Psoas muscle (tissue), 8 donors: ENCODE measurements around the gene METTL1. TPM values are rescaled to one million over a fixed set of nuclear protein-coding genes. Genes with fewer than 3 reads are reported as not detected.

Experiments
- ATAC-seq, 4 donors: fragments of 200-7000 bp; cut with Tn5 transposase; one replicate each; pipeline ENCODE4 v1.9.1; 2020; ENCODE audit warnings: moderate library complexity in 3 of 4, mild to moderate bottlenecking in 2 of 4
- DNase-seq, 2 donors: peaks; one replicate each; pipeline ENCODE4 v3.0.0-alpha.2; 2020
- H3K27ac ChIP-seq: fragments of 200-600 bp; one replicate; pipeline ENCODE4 v1.8.0; 2022
- H3K27me3 ChIP-seq, 3 donors: fragments of 200-600 bp in 1 of 3; one replicate each; pipeline versions ENCODE4 v1.6.1 to v1.8.0; 2013 to 2022; ENCODE audit warnings: low read length in 2 of 3, mild to moderate bottlenecking in 2 of 3, moderate library complexity in 1 of 3; ENCODE audit not compliant: insufficient read depth in 3 of 3
- H3K36me3 ChIP-seq, 2 donors: fragments of 200-600 bp in 1 of 2; one replicate each; pipeline versions ENCODE4 v1.6.1 to v1.8.0; 2013 to 2022; ENCODE audit warnings: low read depth in 1 of 2, mild to moderate bottlenecking in 1 of 2, moderate library complexity in 1 of 2; ENCODE audit not compliant: insufficient read depth in 1 of 2
- H3K4me1 ChIP-seq: fragments of 200-600 bp; one replicate; pipeline ENCODE4 v1.8.0; 2022
- H3K4me3 ChIP-seq: fragments of 200-600 bp; one replicate; pipeline ENCODE4 v1.8.0; 2022; ENCODE audit warnings: mild to moderate bottlenecking
- H3K9me3 ChIP-seq: fragments of 200-600 bp; one replicate; pipeline ENCODE4 v1.8.0; 2022
- CTCF ChIP-seq: fragments of 200-600 bp; IDR thresholded peaks from one replicate; pipeline ENCODE4 v1.8.0; 2022; ENCODE audit warnings: antibody characterized with exemption
- WGBS, 3 donors: extraction: QIAGEN DNeasy Blood & Tissue Kit; methylation state at CpG; one replicate each; pipeline versions ENCODE4 v1.1.6 to v1.1.7; 2013; 5-methylcytosine and 5-hydroxymethylcytosine counted together
- intact Hi-C, 2 donors: fragments of 100-400 bp; cut with DNase I; formaldehyde crosslinking; loops; one replicate each; pipeline versions ENCODE4 v1.11.0 to v1.14.2; 2022
- polyA plus RNA-seq, 3 donors: library from polyadenylated mRNA; stranded (reverse); fragments of 200-250 nt; gene quantifications; one replicate each; pipeline ENCODE4 v1.2.3, GENCODE V29; 2013
- total RNA-seq, 4 donors: library from RNA; stranded (reverse); fragmentation: NEBNext Ultra II Directional in 2 of 4; extraction: Animal tissue kit (Norgen Biotek cat#: 25700) in 2 of 4; gene quantifications; one replicate each; pipeline versions ENCODE4 v1.2.1 to v1.2.4, GENCODE V29; 2021 to 2023
- donor health status: healthy with polysubstance abuse.
- donor health status: DM: no; HTN: no; CAD: no; lungs with moderate emphysema.
- donor health status: Bipolar disorder and iron deficiency.
- donor health status: healthy.
- donor health status: DM: yes; HTN: yes; CAD: no.
- donor health status: DM: no; HTN: no; CAD: no.
- donor health status: DM: no; HTN: no; CAD: no.
- donor health status: DM: yes; HTN: yes; CAD: no.

METTL1 gene
- total and polyA plus RNA-seq, 7 donors = 18.8 to 80.9 (median 26.3) TPM

GRCh38 chr12:57781244-57781643 is 9.3 kb upstream of the METTL1 start:
- H3K4me1 ChIP-seq = peaks cover 17% of the 10 kb centered on the region
- TF ChIP-seq CTCF = no peak
- no peak for ATAC-seq
- H3K4me3 ChIP-seq = no peak overlapping the region
- intact Hi-C loops = no loop called here
- no peak for DNase-seq
- H3K9me3 ChIP-seq = no peaks in the 10 kb centered on the region
- peaks cover 2 to 35% of the 10 kb centered on the region in 2 donors for H3K36me3 ChIP-seq
- H3K27ac ChIP-seq = no peak overlapping the region
- no peaks in the 10 kb centered on the region for H3K27me3 ChIP-seq
- 96 to 99% (median 98%) methylated on average over 3 of the region's 3 CpGs for WGBS, 3 donors

- no peaks in the 10 kb centered on the region for H3K27me3 ChIP-seq
- ATAC-seq = no peak
- no peak overlapping the region for H3K27ac ChIP-seq
- no peak for DNase-seq
- TF ChIP-seq CTCF = no peak
- intact Hi-C loops = no loop called here
- 71 to 91% (median 77%) methylated on average over 4 of the region's 4 CpGs for WGBS, 3 donors
- H3K9me3 ChIP-seq = no peaks in the 10 kb centered on the region
- H3K36me3 ChIP-seq = peaks cover 0 to 33% of the 10 kb centered on the region in 2 donors
- H3K4me3 ChIP-seq = no peak overlapping the region
- H3K4me1 ChIP-seq = peaks cover 17% of the 10 kb centered on the region
These were observed 8.5 kb upstream of the METTL1 start for GRCh38 chr12:57780284-57780897.

- DNase-seq (no peak), ATAC-seq (no peak)
- Histone ChIP-seq H3K36me3 (peaks cover 0 to 32% of the 10 kb centered on the region in 2 donors), H3K4me1 (peaks cover 17% of the 10 kb centered on the region), H3K9me3 (no peaks in the 10 kb centered on the region), H3K27ac (no peak overlapping the region), H3K27me3 (no peaks in the 10 kb centered on the region), H3K4me3 (no peak overlapping the region)
- WGBS, 3 donors = 32 to 68% (median 40%) methylated on average over 1 of the region's 1 CpG
- no peak for TF ChIP-seq CTCF
- intact Hi-C loops = no loop called here
These were observed 7.8 kb upstream of the METTL1 start for GRCh38 chr12:57779736-57780135.

- no peak overlapping the region for H3K4me3 ChIP-seq
- DNase-seq (no peak), ATAC-seq (no peak)
- H3K4me1 ChIP-seq = peaks cover 3% of the 10 kb centered on the region
- H3K27ac ChIP-seq = no peak overlapping the region
- H3K9me3 ChIP-seq = no peaks in the 10 kb centered on the region
- 93 to 96% (median 93%) methylated on average over 7 of the region's 7 CpGs for whole genome bisulfite sequencing, 3 donors
- peaks cover 0 to 22% of the 10 kb centered on the region in 2 donors for H3K36me3 ChIP-seq
- TF ChIP-seq CTCF = no peak
- intact Hi-C loops = no loop called here
- no peaks in the 10 kb centered on the region for H3K27me3 ChIP-seq
These were observed 6.0 kb upstream of the METTL1 start for GRCh38 chr12:57777911-57778310.

- Histone ChIP-seq H3K27ac (no peak overlapping the region), H3K27me3 (no peaks in the 10 kb centered on the region), H3K9me3 (no peaks in the 10 kb centered on the region), H3K4me3 (no peak overlapping the region), H3K4me1 (peaks cover 3% of the 10 kb centered on the region), H3K36me3 (peaks cover 0 to 22% of the 10 kb centered on the region in 2 donors)
- 84 to 89% (median 85%) methylated on average over 7 of the region's 7 CpGs for WGBS, 3 donors
- no peak for DNase-seq
- intact Hi-C loops = no loop called here
- ATAC-seq = no peak
- TF ChIP-seq CTCF = no peak
These were observed 5.5 kb upstream of the METTL1 start for GRCh38 chr12:57777367-57777766.
